H1 (cell line): ENCODE measurements around the gene PXDN. TPM values are rescaled to one million over a fixed set of nuclear protein-coding genes. Genes with fewer than 3 reads are reported as not detected.

Experiments used
- ATF2 ChIP-seq: IDR thresholded peaks from 2 replicates; pipeline ENCODE4 v1.6.1; 2012; ENCODE audit warnings: low read length, inconsistent platforms
- BACH1 ChIP-seq: IDR thresholded peaks from 2 replicates; pipeline ENCODE4 v1.6.1; 2012; ENCODE audit warnings: low read length, improper control_type of control experiment
- CBX5 ChIP-seq: fragments of 300-800, 300-1000 bp; sonication (generic); IDR thresholded peaks from 2 replicates; pipeline ENCODE4 v1.7.1; 2016; ENCODE audit warnings: antibody characterized with exemption, low read length, low read depth
- CBX8 ChIP-seq: fragments of 300-800, 300-1000 bp; sonication (generic); IDR thresholded peaks from 2 replicates; pipeline ENCODE4 v1.7.1; 2016; ENCODE audit warnings: low read depth, low read length, borderline replicate concordance
- CTCF ChIP-seq, 3 experiments: IDR thresholded peaks; 1 replicate in 2 of 3; 2 replicates in 1 of 3; pipeline versions ENCODE4 v1.5.1 to v1.6.1; 2011; ENCODE audit warnings: low read length in 3 of 3, mild to moderate bottlenecking in 3 of 3, inconsistent platforms in 2 of 3, low read depth in 1 of 3, moderate library complexity in 1 of 3; ENCODE audit not compliant: insufficient read depth in 1 of 3; ENCODE audit errors: control extremely low read depth in 1 of 3
- EP300 ChIP-seq, 2 experiments: IDR thresholded peaks; 1 replicate in 1 of 2; 2 replicates in 1 of 2; pipeline ENCODE4 v1.6.1; 2011 to 2012; ENCODE audit warnings: low read depth in 2 of 2, low read length in 2 of 2, mild to moderate bottlenecking in 2 of 2, borderline replicate concordance in 1 of 2, inconsistent platforms in 1 of 2, moderate library complexity in 1 of 2
- FOSL1 ChIP-seq: IDR thresholded peaks from 2 replicates; pipeline ENCODE4 v1.6.1; 2011; ENCODE audit warnings: mild to moderate bottlenecking, low read depth, low read length, moderate library complexity; ENCODE audit not compliant: insufficient read depth
- HDAC2 ChIP-seq, 2 experiments: fragments of 300-600 bp in 1 of 2; sonication (generic) in 1 of 2; IDR thresholded peaks; 2 replicates each; pipeline ENCODE4 v1.6.1; 2011 to 2012; ENCODE audit warnings: low read depth in 2 of 2, low read length in 2 of 2, mild to moderate bottlenecking in 2 of 2, moderate library complexity in 2 of 2, borderline replicate concordance in 1 of 2, inconsistent platforms in 1 of 2
- JUND ChIP-seq: IDR thresholded peaks from 2 replicates; pipeline ENCODE4 v1.6.1; 2011; ENCODE audit warnings: mild to moderate bottlenecking, improper control_type of control experiment, low read length
- KDM4A ChIP-seq: IDR thresholded peaks from one replicate; pipeline ENCODE4 v1.7.1; 2012; ENCODE audit warnings: low read depth, mild to moderate bottlenecking, moderate library complexity, low read length, inconsistent platforms; ENCODE audit not compliant: severe bottlenecking
- RAD21 ChIP-seq, 2 experiments: IDR thresholded peaks in 1 of 2; conservative IDR thresholded peaks in 1 of 2; 2 replicates each; pipeline ENCODE4 v1.6.1; 2011; ENCODE audit warnings: low read depth in 2 of 2, low read length in 2 of 2, improper control_type of control experiment in 1 of 2, inconsistent platforms in 1 of 2, mild to moderate bottlenecking in 1 of 2, moderate library complexity in 1 of 2
- RNF2 ChIP-seq: fragments of 200-900, 300-1000 bp; sonication (generic); IDR thresholded peaks from 2 replicates; pipeline ENCODE4 v1.7.1; 2016; ENCODE audit warnings: borderline replicate concordance, low read depth, mild to moderate bottlenecking, antibody characterized with exemption, low read length; ENCODE audit not compliant: poor library complexity, severe bottlenecking; ENCODE audit errors: missing control alignments
- SIN3A ChIP-seq, 2 experiments: IDR thresholded peaks in 1 of 2; conservative IDR thresholded peaks in 1 of 2; 2 replicates each; pipeline ENCODE4 v1.6.1; 2011 to 2012; ENCODE audit warnings: low read length in 2 of 2, improper control_type of control experiment in 1 of 2, low read depth in 1 of 2, mild to moderate bottlenecking in 1 of 2
- SP1 ChIP-seq: IDR thresholded peaks from 2 replicates; pipeline ENCODE4 v1.6.1; 2011; ENCODE audit warnings: low read depth, low read length
- SP2 ChIP-seq: IDR thresholded peaks from 2 replicates; pipeline ENCODE4 v1.6.1; 2012; ENCODE audit warnings: mild to moderate bottlenecking, low read length, inconsistent platforms
- SP4 ChIP-seq: IDR thresholded peaks from 2 replicates; pipeline ENCODE4 v1.6.1; 2012; ENCODE audit warnings: low read length, inconsistent platforms
- SUZ12 ChIP-seq: fragments of 200-600 bp; sonication (generic); IDR thresholded peaks from 2 replicates; pipeline ENCODE4 v1.6.1; 2012; ENCODE audit warnings: mild to moderate bottlenecking, inconsistent platforms, low read length, moderate library complexity, mixed read lengths
- polyA plus RNA-seq, 7 experiments: library from polyadenylated mRNA; depleted of rRNA in 3 of 7; stranded (reverse) in 5 of 7; unstranded in 2 of 7; fragments of >200 nt in 5 of 7; fragments of 200-250 nt in 2 of 7; gene quantifications; 1 replicate in 5 of 7; 2 replicates in 1 of 7; 4 replicates in 1 of 7; pipeline versions ENCODE4 v1.2.1 to v1.2.3, GENCODE V29; 2011 to 2013; ENCODE audit warnings: missing spikeins in 2 of 7, mixed read lengths in 2 of 7
- total RNA-seq: library from RNA; stranded (reverse); fragmentation: NEBNext Ultra II Directional; extraction: Animal tissue kit (Norgen Biotek cat#: 25700); gene quantifications from 2 replicates; pipeline ENCODE4 v1.2.1, GENCODE V29; 2021

PXDN gene
- total and polyA plus RNA-seq, 2 of the 8 experiments (the other 6 are each of a cell fraction or from before 2014, with no cell fraction given), result 104 to 141 TPM

GRCh38 chr2:1750933-1751766 is 6.8 kb upstream of the PXDN start (continued):
- TF ChIP-seq ATF2, result no peak
- no peak for TF ChIP-seq SUZ12
- peak in 2 of 3 experiments; percentile 78 to 92; a peak in 3 of 4 replicates for TF ChIP-seq CTCF (IDR thresholded peaks at IDR 0.05; ENCODE audit: control extremely low read depth in 1 of 3, insufficient read depth in 1 of 3, low read depth in 1 of 3, low read length in 3 of 3)
- peak; percentile 70 to 74 for TF ChIP-seq RAD21 (IDR thresholded peaks at IDR 0.05 in 1 of 2, conservative IDR thresholded peaks at IDR 0.05 in 1 of 2; ENCODE audit: low read depth in 2 of 2, low read length in 2 of 2)
- TF ChIP-seq SP1, result no peak
- TF ChIP-seq RNF2, result no peak
- no peak for TF ChIP-seq CBX5
- no peak for TF ChIP-seq FOSL1
- TF ChIP-seq SP4, result no peak
- TF ChIP-seq KDM4A, result no peak
- TF ChIP-seq HDAC2 (IDR thresholded peaks at IDR 0.05; ENCODE audit: borderline replicate concordance in 1 of 2, low read depth in 2 of 2, low read length in 2 of 2), result peak in 1 of 2 experiments; percentile 86; a peak in 1 of 4 replicates
- TF ChIP-seq BACH1, result peak; percentile 70
- TF ChIP-seq SIN3A (conservative IDR thresholded peaks at IDR 0.05 in 1 of 2, IDR thresholded peaks at IDR 0.05 in 1 of 2; ENCODE audit: low read depth in 1 of 2, low read length in 2 of 2), result no peak
- no peak for TF ChIP-seq JUND
- TF ChIP-seq CBX8, result no peak
- no peak for TF ChIP-seq SP2
- TF ChIP-seq EP300 (IDR thresholded peaks at IDR 0.05; ENCODE audit: borderline replicate concordance in 1 of 2, low read depth in 2 of 2, low read length in 2 of 2), result no peak
